Testis (tissue), 2 donors: ENCODE data around the gene CDK18.

Experiments
- POLR2A ChIP-seq: fragments of 450-650 bp; IDR thresholded peaks from one replicate; pipeline ENCODE4 v1.6.1; 2017; ENCODE audit warnings: antibody characterized with exemption, mild to moderate bottlenecking, moderate library complexity
- TF ChIP-seq, protein P1 (sequence below), 3 experiments: fragments of 450-650 bp in 2 of 3; fragments of 200-600 bp in 1 of 3; sonication (generic) in 1 of 3; IDR thresholded peaks; one replicate each; pipeline ENCODE4 v1.5.1; 2016 to 2019; ENCODE audit warnings: antibody characterized with exemption in 3 of 3, mild to moderate bottlenecking in 2 of 3, moderate library complexity in 1 of 3

DNA sequence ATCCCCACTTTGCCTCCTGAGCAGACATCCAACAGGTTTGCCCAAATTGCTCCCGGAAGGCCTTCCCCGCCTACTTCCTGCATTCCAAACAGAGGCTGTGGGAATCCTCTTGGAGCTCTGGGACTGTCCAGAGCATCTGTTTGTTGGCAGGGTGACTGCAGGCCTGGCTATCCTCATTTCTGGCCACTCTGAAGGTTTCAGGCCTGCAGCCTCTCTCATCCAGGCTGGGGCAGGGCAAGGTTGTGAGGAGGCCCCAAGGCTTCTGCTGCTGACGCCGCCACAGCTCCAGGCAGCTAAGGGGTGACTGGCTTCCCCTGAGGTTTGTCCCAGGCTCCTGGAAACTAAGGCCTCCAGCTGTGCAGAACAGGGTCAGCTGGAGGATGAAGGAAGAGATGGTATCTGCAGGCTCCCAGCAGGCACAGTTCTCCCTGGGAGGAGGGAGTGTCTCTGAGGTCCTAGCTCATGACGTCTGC, 11.3 kb downstream of the CDK18 start:
- TF ChIP-seq, protein P1, sequence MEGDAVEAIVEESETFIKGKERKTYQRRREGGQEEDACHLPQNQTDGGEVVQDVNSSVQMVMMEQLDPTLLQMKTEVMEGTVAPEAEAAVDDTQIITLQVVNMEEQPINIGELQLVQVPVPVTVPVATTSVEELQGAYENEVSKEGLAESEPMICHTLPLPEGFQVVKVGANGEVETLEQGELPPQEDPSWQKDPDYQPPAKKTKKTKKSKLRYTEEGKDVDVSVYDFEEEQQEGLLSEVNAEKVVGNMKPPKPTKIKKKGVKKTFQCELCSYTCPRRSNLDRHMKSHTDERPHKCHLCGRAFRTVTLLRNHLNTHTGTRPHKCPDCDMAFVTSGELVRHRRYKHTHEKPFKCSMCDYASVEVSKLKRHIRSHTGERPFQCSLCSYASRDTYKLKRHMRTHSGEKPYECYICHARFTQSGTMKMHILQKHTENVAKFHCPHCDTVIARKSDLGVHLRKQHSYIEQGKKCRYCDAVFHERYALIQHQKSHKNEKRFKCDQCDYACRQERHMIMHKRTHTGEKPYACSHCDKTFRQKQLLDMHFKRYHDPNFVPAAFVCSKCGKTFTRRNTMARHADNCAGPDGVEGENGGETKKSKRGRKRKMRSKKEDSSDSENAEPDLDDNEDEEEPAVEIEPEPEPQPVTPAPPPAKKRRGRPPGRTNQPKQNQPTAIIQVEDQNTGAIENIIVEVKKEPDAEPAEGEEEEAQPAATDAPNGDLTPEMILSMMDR (IDR thresholded peaks at IDR 0.05): no peak
- TF ChIP-seq POLR2A: no peak
